GM12892 (cell line): ENCODE measurements around the gene WSCD2.

ENCODE experiments used
- POLR2A ChIP-seq: IDR thresholded peaks from 2 replicates; pipeline ENCODE4 v1.6.1; 2011; ENCODE audit warnings: low read depth, low read length, control low read depth
- POLR2AphosphoS5 ChIP-seq: IDR thresholded peaks from 2 replicates; pipeline ENCODE4 v1.6.1; 2011; ENCODE audit warnings: low read depth, low read length, control low read depth

- TF ChIP-seq POLR2AphosphoS5 (no peak), POLR2A (no peak)
Measured at GRCh38 chr12:108146035-108146893, 17.2 kb downstream of the WSCD2 start.
